ENCODE results near the gene KCNE3.

The KCNE3 gene

DNA sequence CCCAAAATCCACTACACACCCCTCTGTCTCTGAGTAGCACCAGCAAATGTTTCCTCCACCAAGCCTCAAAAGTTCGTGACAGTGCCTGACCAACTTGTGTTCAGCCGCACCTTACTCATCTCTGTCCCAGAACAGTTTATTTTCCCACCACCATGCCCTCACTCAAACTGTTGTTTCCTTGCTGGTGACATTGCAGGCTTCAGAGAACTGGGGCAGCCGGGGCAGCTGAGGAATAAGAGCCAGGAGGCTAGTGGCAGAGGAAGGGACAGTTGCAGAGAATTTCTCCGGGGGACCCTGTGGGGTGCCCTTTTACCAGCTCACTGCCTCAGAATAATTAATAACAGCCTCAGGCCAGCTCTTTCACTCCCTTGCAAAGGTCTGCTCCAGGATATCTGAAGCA is 709 bp upstream of the KCNE3 start:
- H4K91ac ChIP-seq (ENCODE audit: low read length): no peak overlapping the region
- no peak overlapping the region for H3K23ac ChIP-seq (ENCODE audit: low read length in 2 of 2)
- H4K8ac ChIP-seq (ENCODE audit: low read length): no peak overlapping the region
- H2BK5ac ChIP-seq (ENCODE audit: low read depth, low read length, poor library complexity, severe bottlenecking): peak overlapping the region; percentile 91
- no peak overlapping the region for H3K4me3 ChIP-seq (ENCODE audit: insufficient read depth in 1 of 2, low read depth in 1 of 2, low read length in 2 of 2)
- H3K9ac ChIP-seq (ENCODE audit: low read length): no peak overlapping the region
- H3K27ac ChIP-seq (ENCODE audit: low read length, poor library complexity, severe bottlenecking): peak overlapping the region; percentile 98
- H2BK12ac ChIP-seq (ENCODE audit: low read length in 2 of 2): no peak overlapping the region
- H3K4me2 ChIP-seq (ENCODE audit: low read length, poor library complexity, severe bottlenecking): peak overlapping the region; percentile 13
- WGBS: 81% methylated on average over 3 of the region's 4 CpGs
- no peak overlapping the region for H3K18ac ChIP-seq (ENCODE audit: low read depth in 1 of 2, low read length in 2 of 2)
- no peak overlapping the region for H3K14ac ChIP-seq (ENCODE audit: low read length in 2 of 2)
- no peaks in the 10 kb centered on the region for H3K9me3 ChIP-seq (ENCODE audit: control insufficient read depth, low read length)
- peaks cover 0 to 7% of the 10 kb centered on the region in 2 experiments for H3K36me3 ChIP-seq (ENCODE audit: control insufficient read depth in 1 of 2, insufficient read depth in 2 of 2, low read depth in 1 of 2, low read length in 2 of 2)
- no peak for DNase-seq
- H2AK5ac ChIP-seq (ENCODE audit: low read length, severe bottlenecking): peak overlapping the region; percentile 36
- H2AFZ ChIP-seq (ENCODE audit: low read depth, low read length): no peak overlapping the region
- no peak overlapping the region for H2BK15ac ChIP-seq (ENCODE audit: low read depth, poor library complexity, severe bottlenecking)
- no peak overlapping the region for H2BK120ac ChIP-seq (ENCODE audit: low read depth, low read length)
- H3K79me1 ChIP-seq (replicated peaks; ENCODE audit: low read length, poor library complexity, severe bottlenecking): peaks cover 6% of the 10 kb centered on the region
- H3K4me1 ChIP-seq (ENCODE audit: control insufficient read depth, insufficient read depth, low read depth, low read length): peaks cover 22% of the 10 kb centered on the region
- H3K27me3 ChIP-seq (ENCODE audit: control insufficient read depth in 1 of 2, insufficient read depth in 1 of 2, low read length in 2 of 2): peaks cover 0 to 77% of the 10 kb centered on the region in 2 experiments
- no peak overlapping the region for H3K4ac ChIP-seq (ENCODE audit: low read depth in 1 of 2, low read length in 2 of 2)

- no peak for DNase-seq
- peak overlapping the region; percentile 3 for H3K4me2 ChIP-seq (ENCODE audit: low read length, poor library complexity, severe bottlenecking)
- H2AFZ ChIP-seq (ENCODE audit: low read depth, low read length): no peak overlapping the region
- H3K9me3 ChIP-seq (ENCODE audit: control insufficient read depth, low read length): no peaks in the 10 kb centered on the region
- H3K4me1 ChIP-seq (ENCODE audit: control insufficient read depth, insufficient read depth, low read depth, low read length): peaks cover 22% of the 10 kb centered on the region
- H3K79me1 ChIP-seq (replicated peaks; ENCODE audit: low read length, poor library complexity, severe bottlenecking): peaks cover 16% of the 10 kb centered on the region
- no peak overlapping the region for H2BK12ac ChIP-seq (ENCODE audit: low read length in 2 of 2)
- H3K27ac ChIP-seq (ENCODE audit: low read length, poor library complexity, severe bottlenecking): no peak overlapping the region
- H4K8ac ChIP-seq (ENCODE audit: low read length): no peak overlapping the region
- H3K18ac ChIP-seq (ENCODE audit: low read depth in 1 of 2, low read length in 2 of 2): no peak overlapping the region
- H3K27me3 ChIP-seq (ENCODE audit: control insufficient read depth in 1 of 2, insufficient read depth in 1 of 2, low read length in 2 of 2): peaks cover 0 to 74% of the 10 kb centered on the region in 2 experiments
- no peak overlapping the region for H3K4ac ChIP-seq (ENCODE audit: low read depth in 1 of 2, low read length in 2 of 2)
- no peak overlapping the region for H2BK5ac ChIP-seq (ENCODE audit: low read depth, low read length, poor library complexity, severe bottlenecking)
- 86% methylated on average over 2 of the region's 2 CpGs for WGBS
- no peak overlapping the region for H3K9ac ChIP-seq (ENCODE audit: low read length)
- peak overlapping the region; percentile 21 for H2AK5ac ChIP-seq (ENCODE audit: low read length, severe bottlenecking)
- peaks cover 0 to 14% of the 10 kb centered on the region in 2 experiments for H3K36me3 ChIP-seq (ENCODE audit: control insufficient read depth in 1 of 2, insufficient read depth in 2 of 2, low read depth in 1 of 2, low read length in 2 of 2)
- H4K91ac ChIP-seq (ENCODE audit: low read length): no peak overlapping the region
- H2BK120ac ChIP-seq (ENCODE audit: low read depth, low read length): no peak overlapping the region
- H3K14ac ChIP-seq (ENCODE audit: low read length in 2 of 2): no peak overlapping the region
- no peak overlapping the region for H3K23ac ChIP-seq (ENCODE audit: low read length in 2 of 2)
- no peak overlapping the region for H2BK15ac ChIP-seq (ENCODE audit: low read depth, poor library complexity, severe bottlenecking)
- no peak overlapping the region for H3K4me3 ChIP-seq (ENCODE audit: insufficient read depth in 1 of 2, low read depth in 1 of 2, low read length in 2 of 2)
Measured at GRCh38 chr11:74465291-74465708, 2.0 kb downstream of the KCNE3 start.

DNA sequence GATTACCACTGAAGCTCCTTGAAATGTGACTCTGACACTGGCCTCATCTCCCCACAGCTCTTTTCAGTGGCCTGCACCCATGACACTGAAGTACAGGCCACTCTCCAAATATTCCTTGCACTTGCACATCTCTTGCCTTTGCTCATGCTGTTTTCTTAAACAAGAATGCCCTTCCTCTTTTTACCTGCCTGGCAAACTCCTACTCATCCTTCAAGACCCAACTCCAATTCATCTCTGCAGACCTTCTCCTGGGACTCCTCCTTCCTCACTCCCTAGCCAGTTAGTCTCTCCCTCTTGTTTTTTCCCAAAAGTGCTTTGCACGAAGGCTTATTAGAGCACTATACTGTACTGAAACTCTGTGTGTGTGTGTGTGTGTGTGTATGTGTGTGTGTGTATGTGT is 2.6 kb downstream of the KCNE3 start:
- H3K79me1 ChIP-seq (replicated peaks; ENCODE audit: low read length, poor library complexity, severe bottlenecking): peaks cover 18% of the 10 kb centered on the region
- no peak overlapping the region for H4K8ac ChIP-seq (ENCODE audit: low read length)
- H2AFZ ChIP-seq (ENCODE audit: low read depth, low read length): no peak overlapping the region
- H2BK15ac ChIP-seq (ENCODE audit: low read depth, poor library complexity, severe bottlenecking): no peak overlapping the region
- no peaks in the 10 kb centered on the region for H3K9me3 ChIP-seq (ENCODE audit: control insufficient read depth, low read length)
- no peak overlapping the region for H4K91ac ChIP-seq (ENCODE audit: low read length)
- no peak overlapping the region for H3K4me2 ChIP-seq (ENCODE audit: low read length, poor library complexity, severe bottlenecking)
- no peak overlapping the region for H3K18ac ChIP-seq (ENCODE audit: low read depth in 1 of 2, low read length in 2 of 2)
- H3K9ac ChIP-seq (ENCODE audit: low read length): no peak overlapping the region
- H2BK12ac ChIP-seq (ENCODE audit: low read length in 2 of 2): no peak overlapping the region
- H3K36me3 ChIP-seq (ENCODE audit: control insufficient read depth in 1 of 2, insufficient read depth in 2 of 2, low read depth in 1 of 2, low read length in 2 of 2): peaks cover 0 to 16% of the 10 kb centered on the region in 2 experiments
- no peak overlapping the region for H3K23ac ChIP-seq (ENCODE audit: low read length in 2 of 2)
- no peak for DNase-seq
- peaks cover 0 to 73% of the 10 kb centered on the region in 2 experiments for H3K27me3 ChIP-seq (ENCODE audit: control insufficient read depth in 1 of 2, insufficient read depth in 1 of 2, low read length in 2 of 2)
- no peak overlapping the region for H3K27ac ChIP-seq (ENCODE audit: low read length, poor library complexity, severe bottlenecking)
- no peak overlapping the region for H2BK5ac ChIP-seq (ENCODE audit: low read depth, low read length, poor library complexity, severe bottlenecking)
- peaks cover 22% of the 10 kb centered on the region for H3K4me1 ChIP-seq (ENCODE audit: control insufficient read depth, insufficient read depth, low read depth, low read length)
- no peak overlapping the region for H2BK120ac ChIP-seq (ENCODE audit: low read depth, low read length)
- no peak overlapping the region for H3K4ac ChIP-seq (ENCODE audit: low read depth in 1 of 2, low read length in 2 of 2)
- no peak overlapping the region for H3K14ac ChIP-seq (ENCODE audit: low read length in 2 of 2)
- no peak overlapping the region for H3K4me3 ChIP-seq (ENCODE audit: insufficient read depth in 1 of 2, low read depth in 1 of 2, low read length in 2 of 2)
- peak overlapping the region; percentile 26 for H2AK5ac ChIP-seq (ENCODE audit: low read length, severe bottlenecking)
- WGBS: no CpG with 5 or more reads among the region's 1 CpG

GRCh38 chr11:74463216-74463615 is 4.1 kb downstream of the KCNE3 start:
- Histone ChIP-seq H2AFZ (ENCODE audit: low read depth, low read length) (no peak overlapping the region), H4K8ac (ENCODE audit: low read length) (no peak overlapping the region), H3K36me3 (ENCODE audit: control insufficient read depth in 1 of 2, insufficient read depth in 2 of 2, low read depth in 1 of 2, low read length in 2 of 2) (peaks cover 0 to 26% of the 10 kb centered on the region in 2 experiments), H4K91ac (ENCODE audit: low read length) (no peak overlapping the region), H3K23ac (ENCODE audit: low read length in 2 of 2) (no peak overlapping the region), H2BK15ac (ENCODE audit: low read depth, poor library complexity, severe bottlenecking) (no peak overlapping the region), H3K27ac (ENCODE audit: low read length, poor library complexity, severe bottlenecking) (no peak overlapping the region), H3K4me2 (ENCODE audit: low read length, poor library complexity, severe bottlenecking) (no peak overlapping the region), H2BK120ac (ENCODE audit: low read depth, low read length) (no peak overlapping the region), H3K4ac (ENCODE audit: low read depth in 1 of 2, low read length in 2 of 2) (no peak overlapping the region), H3K9ac (ENCODE audit: low read length) (no peak overlapping the region), H3K27me3 (ENCODE audit: control insufficient read depth in 1 of 2, insufficient read depth in 1 of 2, low read length in 2 of 2) (peaks cover 0 to 58% of the 10 kb centered on the region in 2 experiments), H2BK5ac (ENCODE audit: low read depth, low read length, poor library complexity, severe bottlenecking) (no peak overlapping the region), H3K14ac (ENCODE audit: low read length in 2 of 2) (no peak overlapping the region), H3K79me1 (replicated peaks; ENCODE audit: low read length, poor library complexity, severe bottlenecking) (peaks cover 18% of the 10 kb centered on the region), H3K9me3 (ENCODE audit: control insufficient read depth, low read length) (no peaks in the 10 kb centered on the region), H2AK5ac (ENCODE audit: low read length, severe bottlenecking) (peak overlapping the region; percentile 38), H3K4me1 (ENCODE audit: control insufficient read depth, insufficient read depth, low read depth, low read length) (peaks cover 19% of the 10 kb centered on the region), H3K4me3 (ENCODE audit: insufficient read depth in 1 of 2, low read depth in 1 of 2, low read length in 2 of 2) (no peak overlapping the region), H2BK12ac (ENCODE audit: low read length in 2 of 2) (no peak overlapping the region), H3K18ac (ENCODE audit: low read depth in 1 of 2, low read length in 2 of 2) (no peak overlapping the region)
- DNase-seq: no peak
- 59% methylated on average over 1 of the region's 1 CpG for WGBS

All from mesenchymal stem cell (in vitro differentiated cells and primary cell).